HepG2 (cell line): Measurements from ENCODE around the gene GJD3. TPM values are rescaled to one million over a fixed set of nuclear protein-coding genes. Genes with fewer than 3 reads are reported as not detected.

Experiments
- ATRX ChIP-seq: sonication (generic); formaldehyde crosslinking; IDR thresholded peaks from 2 replicates; pipeline ENCODE4 v1.4.0; 2020; ENCODE audit warnings: missing genetic modification reagents, borderline replicate concordance
- GLI4 ChIP-seq: sonication (generic); formaldehyde crosslinking; IDR thresholded peaks from 2 replicates; pipeline ENCODE4 v1.5.1; 2020; ENCODE audit warnings: missing genetic modification reagents, mild to moderate bottlenecking, moderate library complexity, borderline replicate concordance
- HHEX ChIP-seq: IDR thresholded peaks from 2 replicates; pipeline ENCODE4 v1.6.1; 2016; ENCODE audit warnings: control low read depth
- HOXA3 ChIP-seq: sonication (generic); formaldehyde crosslinking; IDR thresholded peaks from 2 replicates; pipeline ENCODE4 v1.5.0; 2020; ENCODE audit warnings: missing genetic modification reagents
- KAT8 ChIP-seq: IDR thresholded peaks from 2 replicates; pipeline ENCODE4 v1.6.1; 2016; ENCODE audit warnings: missing genetic modification reagents, missing compliant biosample characterization
- KMT2B ChIP-seq: IDR thresholded peaks from 2 replicates; pipeline ENCODE4 v1.6.1; 2016; ENCODE audit warnings: missing genetic modification reagents, missing compliant biosample characterization
- NAIF1 ChIP-seq: sonication (generic); formaldehyde crosslinking; IDR thresholded peaks from 2 replicates; pipeline ENCODE4 v1.5.0; 2020; ENCODE audit warnings: mild to moderate bottlenecking, missing genetic modification reagents, borderline replicate concordance
- PHF20 ChIP-seq: sonication (generic); formaldehyde crosslinking; IDR thresholded peaks from 2 replicates; pipeline ENCODE4 v1.5.0; 2020; ENCODE audit warnings: mild to moderate bottlenecking, missing genetic modification reagents
- POLR2A ChIP-seq, 2 experiments: IDR thresholded peaks; 2 replicates each; pipeline ENCODE4 v1.6.1; 2011; ENCODE audit warnings: low read depth in 2 of 2, low read length in 2 of 2, mild to moderate bottlenecking in 1 of 2, moderate library complexity in 1 of 2; ENCODE audit not compliant: insufficient read depth in 1 of 2
- TMF1 ChIP-seq: sonication (generic); formaldehyde crosslinking; IDR thresholded peaks from 2 replicates; pipeline ENCODE4 v1.8.1; 2022; ENCODE audit warnings: low read depth, missing genetic modification reagents
- ZBTB7B ChIP-seq: sonication (generic); formaldehyde crosslinking; IDR thresholded peaks from 2 replicates; pipeline ENCODE4 v1.4.0; 2020; ENCODE audit warnings: missing genetic modification reagents
- ZNF329 ChIP-seq: sonication (generic); formaldehyde crosslinking; IDR thresholded peaks from 2 replicates; pipeline ENCODE4 v1.9.0; 2021; ENCODE audit warnings: low read depth, mild to moderate bottlenecking, missing genetic modification reagents
- ZNF333 ChIP-seq: sonication (generic); formaldehyde crosslinking; IDR thresholded peaks from 2 replicates; pipeline ENCODE4 v1.4.0; 2020; ENCODE audit warnings: mild to moderate bottlenecking, missing genetic modification reagents, borderline replicate concordance
- ZNF777 ChIP-seq: sonication (generic); formaldehyde crosslinking; IDR thresholded peaks from 2 replicates; pipeline ENCODE4 v1.4.0; 2020; ENCODE audit warnings: missing genetic modification reagents
- polyA plus RNA-seq, 8 experiments: library from polyadenylated mRNA; depleted of rRNA in 3 of 8; stranded (reverse) in 7 of 8; unstranded in 1 of 8; fragments of >200 nt; fragmentation: Illumina TruSeq in 4 of 8; extraction: Trizol in 4 of 8; gene quantifications; 2 replicates each; pipeline versions ENCODE4 v1.2.1 to v1.2.3, GENCODE V29; 2011 to 2016; ENCODE audit warnings: low read depth in 4 of 8, missing spikeins in 1 of 8, mixed read lengths in 1 of 8; ENCODE audit not compliant: insufficient read depth in 1 of 8
- total RNA-seq, 5 experiments: library from RNA; depleted of rRNA; stranded (reverse); fragments of >200 nt; fragmentation: Illumina TruSeq; extraction: Trizol; gene quantifications; 2 replicates each; pipeline ENCODE4 v1.2.3, GENCODE V29; 2016; ENCODE audit warnings: low read depth in 1 of 5
- TF ChIP-seq, protein P1 (sequence below): sonication (generic); formaldehyde crosslinking; IDR thresholded peaks from 2 replicates; pipeline ENCODE4 v1.4.0; 2020; ENCODE audit warnings: missing genetic modification reagents
- TF ChIP-seq, protein P2 (sequence below): sonication (generic); formaldehyde crosslinking; IDR thresholded peaks from 2 replicates; pipeline ENCODE4 v1.4.0; 2020; ENCODE audit warnings: mild to moderate bottlenecking, missing genetic modification reagents
- TF ChIP-seq, protein P3 (sequence below): sonication (generic); formaldehyde crosslinking; IDR thresholded peaks from 2 replicates; pipeline ENCODE4 v1.4.0; 2020; ENCODE audit warnings: missing genetic modification reagents
- TF ChIP-seq, protein P4 (sequence below): sonication (generic); formaldehyde crosslinking; IDR thresholded peaks from 2 replicates; pipeline ENCODE4 v1.4.0; 2020; ENCODE audit warnings: missing genetic modification reagents, borderline replicate concordance

Gene GJD3
- total and polyA plus RNA-seq, 2 of the 13 experiments (the other 11 are each of a cell fraction or from before 2014, with no cell fraction given) = not detected

DNA sequence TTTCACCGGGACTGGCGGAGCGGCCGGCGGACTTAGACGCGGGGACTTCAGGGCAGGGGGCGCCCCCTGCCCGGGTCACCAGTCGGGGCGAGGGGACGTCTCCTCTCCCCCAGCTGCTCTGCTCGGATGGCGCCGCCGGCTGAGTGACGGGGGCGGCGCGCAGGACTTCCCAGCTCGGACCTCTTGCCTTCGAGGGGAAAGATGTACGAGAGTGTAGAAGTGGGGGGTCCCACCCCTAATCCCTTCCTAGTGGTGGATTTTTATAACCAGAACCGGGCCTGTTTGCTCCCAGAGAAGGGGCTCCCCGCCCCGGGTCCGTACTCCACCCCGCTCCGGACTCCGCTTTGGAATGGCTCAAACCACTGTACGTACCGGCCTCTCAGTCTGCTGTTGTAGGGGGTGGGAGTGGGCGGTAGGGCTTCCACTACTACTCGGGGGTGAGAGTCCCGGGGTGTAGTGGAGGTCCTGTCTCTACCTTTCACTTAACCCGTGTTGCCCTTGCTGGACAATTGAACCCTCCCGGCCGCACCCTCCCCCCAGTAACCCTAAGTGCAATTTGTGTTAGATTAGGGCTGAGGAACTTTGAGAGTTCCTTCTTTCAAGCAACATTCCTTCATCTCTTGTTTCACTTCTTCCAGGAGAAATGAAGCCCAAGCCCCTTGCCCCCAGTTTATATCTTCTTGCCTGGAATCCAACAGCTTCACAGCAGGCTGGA, 21.9 kb downstream of the GJD3 start (continued):
- TF ChIP-seq, protein P1, sequence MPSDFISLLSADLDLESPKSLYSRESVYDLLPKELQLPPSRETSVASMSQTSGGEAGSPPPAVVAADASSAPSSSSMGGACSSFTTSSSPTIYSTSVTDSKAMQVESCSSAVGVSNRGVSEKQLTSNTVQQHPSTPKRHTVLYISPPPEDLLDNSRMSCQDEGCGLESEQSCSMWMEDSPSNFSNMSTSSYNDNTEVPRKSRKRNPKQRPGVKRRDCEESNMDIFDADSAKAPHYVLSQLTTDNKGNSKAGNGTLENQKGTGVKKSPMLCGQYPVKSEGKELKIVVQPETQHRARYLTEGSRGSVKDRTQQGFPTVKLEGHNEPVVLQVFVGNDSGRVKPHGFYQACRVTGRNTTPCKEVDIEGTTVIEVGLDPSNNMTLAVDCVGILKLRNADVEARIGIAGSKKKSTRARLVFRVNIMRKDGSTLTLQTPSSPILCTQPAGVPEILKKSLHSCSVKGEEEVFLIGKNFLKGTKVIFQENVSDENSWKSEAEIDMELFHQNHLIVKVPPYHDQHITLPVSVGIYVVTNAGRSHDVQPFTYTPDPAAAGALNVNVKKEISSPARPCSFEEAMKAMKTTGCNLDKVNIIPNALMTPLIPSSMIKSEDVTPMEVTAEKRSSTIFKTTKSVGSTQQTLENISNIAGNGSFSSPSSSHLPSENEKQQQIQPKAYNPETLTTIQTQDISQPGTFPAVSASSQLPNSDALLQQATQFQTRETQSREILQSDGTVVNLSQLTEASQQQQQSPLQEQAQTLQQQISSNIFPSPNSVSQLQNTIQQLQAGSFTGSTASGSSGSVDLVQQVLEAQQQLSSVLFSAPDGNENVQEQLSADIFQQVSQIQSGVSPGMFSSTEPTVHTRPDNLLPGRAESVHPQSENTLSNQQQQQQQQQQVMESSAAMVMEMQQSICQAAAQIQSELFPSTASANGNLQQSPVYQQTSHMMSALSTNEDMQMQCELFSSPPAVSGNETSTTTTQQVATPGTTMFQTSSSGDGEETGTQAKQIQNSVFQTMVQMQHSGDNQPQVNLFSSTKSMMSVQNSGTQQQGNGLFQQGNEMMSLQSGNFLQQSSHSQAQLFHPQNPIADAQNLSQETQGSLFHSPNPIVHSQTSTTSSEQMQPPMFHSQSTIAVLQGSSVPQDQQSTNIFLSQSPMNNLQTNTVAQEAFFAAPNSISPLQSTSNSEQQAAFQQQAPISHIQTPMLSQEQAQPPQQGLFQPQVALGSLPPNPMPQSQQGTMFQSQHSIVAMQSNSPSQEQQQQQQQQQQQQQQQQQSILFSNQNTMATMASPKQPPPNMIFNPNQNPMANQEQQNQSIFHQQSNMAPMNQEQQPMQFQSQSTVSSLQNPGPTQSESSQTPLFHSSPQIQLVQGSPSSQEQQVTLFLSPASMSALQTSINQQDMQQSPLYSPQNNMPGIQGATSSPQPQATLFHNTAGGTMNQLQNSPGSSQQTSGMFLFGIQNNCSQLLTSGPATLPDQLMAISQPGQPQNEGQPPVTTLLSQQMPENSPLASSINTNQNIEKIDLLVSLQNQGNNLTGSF (CRISPR knock-in tag) = no peak
- 0 out of 2 replicates have a peak, but pooled peaks have one; percentile 1 for TF ChIP-seq ZBTB7B (CRISPR knock-in tag)
- TF ChIP-seq, protein P2, sequence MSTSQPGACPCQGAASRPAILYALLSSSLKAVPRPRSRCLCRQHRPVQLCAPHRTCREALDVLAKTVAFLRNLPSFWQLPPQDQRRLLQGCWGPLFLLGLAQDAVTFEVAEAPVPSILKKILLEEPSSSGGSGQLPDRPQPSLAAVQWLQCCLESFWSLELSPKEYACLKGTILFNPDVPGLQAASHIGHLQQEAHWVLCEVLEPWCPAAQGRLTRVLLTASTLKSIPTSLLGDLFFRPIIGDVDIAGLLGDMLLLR (CRISPR knock-in tag) = no peak
- TF ChIP-seq ZNF777 (CRISPR knock-in tag) = peak; percentile 78
- TF ChIP-seq HOXA3 (CRISPR knock-in tag) = 0 out of 2 replicates have a peak, but pooled peaks have one; percentile 4
- no peak for TF ChIP-seq ATRX (CRISPR knock-in tag)
- no peak for TF ChIP-seq ZNF333 (CRISPR knock-in tag)
- TF ChIP-seq GLI4 = peak; percentile 26; the same call in 1 of the 2 replicates
- TF ChIP-seq HHEX (CRISPR knock-in tag) = no peak
- TF ChIP-seq TMF1 (CRISPR knock-in tag) = 0 out of 2 replicates have a peak, but pooled peaks have one; percentile 8
- TF ChIP-seq ZNF329 (CRISPR knock-in tag) = 0 out of 2 replicates have a peak, but pooled peaks have one; percentile 0
- no peak for TF ChIP-seq KAT8 (CRISPR knock-in tag)
- no peak for TF ChIP-seq NAIF1 (CRISPR knock-in tag)
- TF ChIP-seq POLR2A (IDR thresholded peaks at IDR 0.05; ENCODE audit: insufficient read depth in 1 of 2, low read depth in 2 of 2, low read length in 2 of 2) = 0 out of 4 replicates have a peak, but pooled peaks of 1 of the 2 experiments have one; percentile 8
- peak; percentile 23; the same call in 1 of the 2 replicates for TF ChIP-seq PHF20 (CRISPR knock-in tag)
- TF ChIP-seq, protein P3, sequence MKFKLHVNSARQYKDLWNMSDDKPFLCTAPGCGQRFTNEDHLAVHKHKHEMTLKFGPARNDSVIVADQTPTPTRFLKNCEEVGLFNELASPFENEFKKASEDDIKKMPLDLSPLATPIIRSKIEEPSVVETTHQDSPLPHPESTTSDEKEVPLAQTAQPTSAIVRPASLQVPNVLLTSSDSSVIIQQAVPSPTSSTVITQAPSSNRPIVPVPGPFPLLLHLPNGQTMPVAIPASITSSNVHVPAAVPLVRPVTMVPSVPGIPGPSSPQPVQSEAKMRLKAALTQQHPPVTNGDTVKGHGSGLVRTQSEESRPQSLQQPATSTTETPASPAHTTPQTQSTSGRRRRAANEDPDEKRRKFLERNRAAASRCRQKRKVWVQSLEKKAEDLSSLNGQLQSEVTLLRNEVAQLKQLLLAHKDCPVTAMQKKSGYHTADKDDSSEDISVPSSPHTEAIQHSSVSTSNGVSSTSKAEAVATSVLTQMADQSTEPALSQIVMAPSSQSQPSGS = no peak
- TF ChIP-seq, protein P4, sequence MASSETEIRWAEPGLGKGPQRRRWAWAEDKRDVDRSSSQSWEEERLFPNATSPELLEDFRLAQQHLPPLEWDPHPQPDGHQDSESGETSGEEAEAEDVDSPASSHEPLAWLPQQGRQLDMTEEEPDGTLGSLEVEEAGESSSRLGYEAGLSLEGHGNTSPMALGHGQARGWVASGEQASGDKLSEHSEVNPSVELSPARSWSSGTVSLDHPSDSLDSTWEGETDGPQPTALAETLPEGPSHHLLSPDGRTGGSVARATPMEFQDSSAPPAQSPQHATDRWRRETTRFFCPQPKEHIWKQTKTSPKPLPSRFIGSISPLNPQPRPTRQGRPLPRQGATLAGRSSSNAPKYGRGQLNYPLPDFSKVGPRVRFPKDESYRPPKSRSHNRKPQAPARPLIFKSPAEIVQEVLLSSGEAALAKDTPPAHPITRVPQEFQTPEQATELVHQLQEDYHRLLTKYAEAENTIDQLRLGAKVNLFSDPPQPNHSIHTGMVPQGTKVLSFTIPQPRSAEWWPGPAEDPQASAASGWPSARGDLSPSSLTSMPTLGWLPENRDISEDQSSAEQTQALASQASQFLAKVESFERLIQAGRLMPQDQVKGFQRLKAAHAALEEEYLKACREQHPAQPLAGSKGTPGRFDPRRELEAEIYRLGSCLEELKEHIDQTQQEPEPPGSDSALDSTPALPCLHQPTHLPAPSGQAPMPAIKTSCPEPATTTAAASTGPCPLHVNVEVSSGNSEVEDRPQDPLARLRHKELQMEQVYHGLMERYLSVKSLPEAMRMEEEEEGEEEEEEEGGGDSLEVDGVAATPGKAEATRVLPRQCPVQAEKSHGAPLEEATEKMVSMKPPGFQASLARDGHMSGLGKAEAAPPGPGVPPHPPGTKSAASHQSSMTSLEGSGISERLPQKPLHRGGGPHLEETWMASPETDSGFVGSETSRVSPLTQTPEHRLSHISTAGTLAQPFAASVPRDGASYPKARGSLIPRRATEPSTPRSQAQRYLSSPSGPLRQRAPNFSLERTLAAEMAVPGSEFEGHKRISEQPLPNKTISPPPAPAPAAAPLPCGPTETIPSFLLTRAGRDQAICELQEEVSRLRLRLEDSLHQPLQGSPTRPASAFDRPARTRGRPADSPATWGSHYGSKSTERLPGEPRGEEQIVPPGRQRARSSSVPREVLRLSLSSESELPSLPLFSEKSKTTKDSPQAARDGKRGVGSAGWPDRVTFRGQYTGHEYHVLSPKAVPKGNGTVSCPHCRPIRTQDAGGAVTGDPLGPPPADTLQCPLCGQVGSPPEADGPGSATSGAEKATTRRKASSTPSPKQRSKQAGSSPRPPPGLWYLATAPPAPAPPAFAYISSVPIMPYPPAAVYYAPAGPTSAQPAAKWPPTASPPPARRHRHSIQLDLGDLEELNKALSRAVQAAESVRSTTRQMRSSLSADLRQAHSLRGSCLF (CRISPR knock-in tag) = no peak
- TF ChIP-seq KMT2B (CRISPR knock-in tag) = no peak
